A172 (cell line): ENCODE measurements around the gene ZFP92. TPM values are rescaled to one million over a fixed set of nuclear protein-coding genes. Genes with fewer than 3 reads are reported as not detected.
"Not testable (repeated sequence)": the region's sequence is repeated elsewhere in the genome, so short reads cannot be mapped to it uniquely, and the experiment has no call there.

ENCODE experiments used
- DNase-seq: peaks from one replicate; pipeline ENCODE4 v3.0.0-alpha.2; 2015; ENCODE audit warnings: low spot score
- total RNA-seq: library from RNA; depleted of rRNA; stranded (reverse); fragments of >200 nt; shearing (Covaris generic); gene quantifications from 2 replicates; pipeline ENCODE4 v1.2.3, GENCODE V29; 2014

Gene ZFP92
- total RNA-seq, 1 experiment from 2014 or later: 2.0 TPM

GRCh38 chrX:153387345-153387744, 23.9 kb upstream of the ZFP92 start:
- no peak for DNase-seq

GRCh38 chrX:153387987-153388721, 23.1 kb upstream of the ZFP92 start:
- no peak for DNase-seq

- DNase-seq: no peak
Observed at GRCh38 chrX:153388722-153389459, 22.4 kb upstream of the ZFP92 start.

- not testable (repeated sequence) for DNase-seq
Observed at GRCh38 chrX:153389460-153389768, 21.9 kb upstream of the ZFP92 start.

GRCh38 chrX:153392642-153393321, 18.5 kb upstream of the ZFP92 start:
- DNase-seq: no peak

GRCh38 chrX:153394612-153395011, 16.7 kb upstream of the ZFP92 start:
- no peak for DNase-seq

GRCh38 chrX:153395613-153396319, 15.5 kb upstream of the ZFP92 start:
- no peak for DNase-seq

GRCh38 chrX:153396320-153397195, 14.7 kb upstream of the ZFP92 start:
- DNase-seq: no peak

- no peak for DNase-seq
Observed at GRCh38 chrX:153397256-153397960, 13.9 kb upstream of the ZFP92 start.

GRCh38 chrX:153398275-153398960, 12.9 kb upstream of the ZFP92 start:
- no peak for DNase-seq

GRCh38 chrX:153400146-153401132, 10.8 kb upstream of the ZFP92 start:
- DNase-seq: peak; percentile 13

- no peak for DNase-seq
Observed at GRCh38 chrX:153401133-153401764, 10.0 kb upstream of the ZFP92 start, which contains the start of gene PNMA6E. Gene PNMA6E (minus strand): TSS chrX:153401350. CDS start chrX:153398849, 2,501 bp downstream.

- DNase-seq: not testable (repeated sequence)
Observed at GRCh38 chrX:153404333-153404732, 6.9 kb upstream of the ZFP92 start.

GRCh38 chrX:153405426-153405825, 5.8 kb upstream of the ZFP92 start:
- no peak for DNase-seq

GRCh38 chrX:153406011-153406410, 5.3 kb upstream of the ZFP92 start:
- no peak for DNase-seq

GRCh38 chrX:153406903-153407302, 4.4 kb upstream of the ZFP92 start:
- DNase-seq: no peak

- no peak for DNase-seq
Observed at GRCh38 chrX:153407736-153408135, 3.5 kb upstream of the ZFP92 start.

GRCh38 chrX:153408221-153408721, 3.0 kb upstream of the ZFP92 start:
- no peak for DNase-seq
